H1 (cell line): ENCODE data around the gene SGCG. TPM values are rescaled to one million over a fixed set of nuclear protein-coding genes. Genes with fewer than 3 reads are reported as not detected.

Experiments
- CEBPB ChIP-seq: IDR thresholded peaks from 2 replicates; pipeline ENCODE4 v1.6.1; 2012; ENCODE audit warnings: low read depth, low read length
- HDAC2 ChIP-seq, 2 experiments: fragments of 300-600 bp in 1 of 2; sonication (generic) in 1 of 2; IDR thresholded peaks; 2 replicates each; pipeline ENCODE4 v1.6.1; 2011 to 2012; ENCODE audit warnings: low read depth in 2 of 2, low read length in 2 of 2, mild to moderate bottlenecking in 2 of 2, moderate library complexity in 2 of 2, borderline replicate concordance in 1 of 2, inconsistent platforms in 1 of 2
- RBBP5 ChIP-seq: IDR thresholded peaks from 2 replicates; pipeline ENCODE4 v1.7.1; 2012; ENCODE audit warnings: low read depth, mild to moderate bottlenecking, inconsistent platforms, low read length, moderate library complexity, borderline replicate concordance
- YY1 ChIP-seq: IDR thresholded peaks from 2 replicates; pipeline ENCODE4 v1.6.1; 2011; ENCODE audit warnings: low read depth, mild to moderate bottlenecking, low read length
- polyA plus RNA-seq, 7 experiments: library from polyadenylated mRNA; depleted of rRNA in 3 of 7; stranded (reverse) in 5 of 7; unstranded in 2 of 7; fragments of >200 nt in 5 of 7; fragments of 200-250 nt in 2 of 7; gene quantifications; 1 replicate in 5 of 7; 2 replicates in 1 of 7; 4 replicates in 1 of 7; pipeline versions ENCODE4 v1.2.1 to v1.2.3, GENCODE V29; 2011 to 2013; ENCODE audit warnings: missing spikeins in 2 of 7, mixed read lengths in 2 of 7
- total RNA-seq: library from RNA; stranded (reverse); fragmentation: NEBNext Ultra II Directional; extraction: Animal tissue kit (Norgen Biotek cat#: 25700); gene quantifications from 2 replicates; pipeline ENCODE4 v1.2.1, GENCODE V29; 2021

SGCG gene
- total and polyA plus RNA-seq, 2 of the 8 experiments (the other 6 are each of a cell fraction or from before 2014, with no cell fraction given), result 0.05 TPM; not detected in 1

GRCh38 chr13:23231241-23231640 lies 50.5 kb downstream of the SGCG start (continued):
- no peak for TF ChIP-seq CEBPB
- no peak for TF ChIP-seq RBBP5
- no peak for TF ChIP-seq HDAC2 (IDR thresholded peaks at IDR 0.05; ENCODE audit: borderline replicate concordance in 1 of 2, low read depth in 2 of 2, low read length in 2 of 2)
- no peak for TF ChIP-seq YY1
